NOMO-1 treated with DMSO at 0.1 percent for 48 hours (cell line): ENCODE measurements around the gene CACNA2D3.

Source experiments
- DNase-seq: peaks from one replicate; lab custom pipeline; 2025; ENCODE audit not compliant: unreplicated experiment; lab: John Stamatoyannopoulos, UW

CACNA2D3 gene

DNA sequence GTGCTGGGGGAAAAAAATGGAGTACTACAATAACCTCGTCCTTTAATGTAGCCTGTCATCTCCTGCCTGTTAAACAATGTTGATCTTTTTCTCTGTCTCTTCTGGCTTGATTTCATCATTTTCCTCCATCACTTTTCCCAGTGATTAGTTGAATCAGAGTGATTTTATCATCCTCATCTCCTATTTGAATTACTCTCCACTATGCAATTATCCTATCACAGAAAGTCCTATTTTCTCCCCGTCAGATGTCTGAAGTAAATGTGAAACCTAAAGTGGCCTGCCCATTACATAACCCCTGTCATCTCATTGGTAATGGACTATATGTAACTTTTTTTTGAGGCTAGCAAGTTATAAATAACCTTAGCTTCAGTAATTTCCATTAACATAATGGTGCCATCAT, 201.8 kb downstream of the CACNA2D3 start:
- no peak for DNase-seq

DNA sequence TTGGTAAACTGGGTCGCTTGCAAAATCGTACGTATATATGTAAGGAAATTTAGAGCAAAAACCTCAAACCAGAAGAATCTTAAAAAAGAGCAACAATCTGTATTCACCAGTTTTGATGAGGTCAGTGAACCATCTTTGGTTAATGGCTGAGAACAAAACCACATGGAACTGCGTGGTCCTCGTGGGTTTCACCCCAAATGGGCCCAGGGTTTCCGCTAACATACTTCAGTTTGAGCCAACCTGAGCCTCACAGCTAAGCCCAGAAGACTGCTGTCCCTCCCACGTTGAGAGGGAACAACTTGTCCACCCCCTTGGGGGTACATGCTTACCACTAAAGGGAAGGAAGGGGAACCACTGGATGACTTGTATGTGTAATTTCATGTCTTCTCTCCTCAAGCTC, 204.6 kb downstream of the CACNA2D3 start:
- DNase-seq = no peak

DNA sequence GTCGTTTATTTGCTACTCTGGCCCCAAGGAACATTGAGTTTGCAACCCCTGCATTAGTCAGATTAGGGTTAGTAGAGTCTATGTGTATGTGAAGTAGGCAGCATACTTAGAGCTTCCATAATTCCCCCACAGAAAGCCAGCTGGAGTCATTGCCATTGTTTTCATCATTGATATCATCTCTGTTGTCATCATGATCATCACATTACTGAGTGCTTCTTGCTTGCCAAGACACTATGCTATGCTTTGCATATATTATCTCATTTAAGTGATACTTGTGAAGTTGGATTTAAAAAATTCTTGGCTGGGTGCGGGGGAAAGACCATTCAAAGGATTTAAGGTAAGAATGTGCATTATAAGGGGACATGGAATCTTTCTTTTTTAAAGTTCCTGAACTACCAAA, 209.0 kb downstream of the CACNA2D3 start:
- DNase-seq = no peak

DNA sequence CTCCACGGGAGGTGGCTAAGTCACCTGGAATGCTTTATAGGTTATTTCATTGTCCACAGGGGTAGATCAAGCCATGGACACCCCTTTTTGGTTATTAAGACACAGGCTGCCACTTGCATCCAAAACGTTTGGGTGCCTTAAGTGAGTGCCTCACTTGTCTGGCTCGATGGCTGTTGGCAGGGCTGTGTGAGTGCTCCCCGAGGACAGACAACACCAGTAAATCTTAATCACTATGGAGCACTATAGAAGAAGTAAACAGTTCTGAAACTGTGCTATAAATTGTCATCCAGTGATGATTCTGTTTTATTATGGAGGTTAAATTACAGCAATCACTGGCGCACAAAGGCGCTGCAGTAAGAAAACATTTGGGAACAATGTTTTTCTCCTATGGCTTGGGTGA, 215.5 kb downstream of the CACNA2D3 start:
- DNase-seq = no peak

DNA sequence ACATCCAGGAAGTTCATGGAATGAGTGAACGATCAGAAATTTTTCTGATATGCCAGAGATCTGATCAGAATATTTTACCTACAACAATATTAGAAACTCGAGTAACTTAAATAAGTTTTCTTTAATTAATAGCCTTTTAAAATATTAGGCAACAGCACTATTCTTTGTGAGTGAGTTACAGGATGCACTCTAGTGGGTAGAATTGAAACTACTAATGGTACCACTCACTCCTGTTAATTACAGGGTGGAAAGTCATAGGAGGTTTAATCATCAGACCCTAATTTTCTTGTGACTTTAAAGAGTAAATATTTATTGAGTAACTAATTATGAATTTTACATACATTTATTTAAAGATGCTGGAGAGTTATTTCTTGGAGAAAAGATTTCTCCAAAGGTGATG, 217.3 kb downstream of the CACNA2D3 start:
- DNase-seq = no peak

DNA sequence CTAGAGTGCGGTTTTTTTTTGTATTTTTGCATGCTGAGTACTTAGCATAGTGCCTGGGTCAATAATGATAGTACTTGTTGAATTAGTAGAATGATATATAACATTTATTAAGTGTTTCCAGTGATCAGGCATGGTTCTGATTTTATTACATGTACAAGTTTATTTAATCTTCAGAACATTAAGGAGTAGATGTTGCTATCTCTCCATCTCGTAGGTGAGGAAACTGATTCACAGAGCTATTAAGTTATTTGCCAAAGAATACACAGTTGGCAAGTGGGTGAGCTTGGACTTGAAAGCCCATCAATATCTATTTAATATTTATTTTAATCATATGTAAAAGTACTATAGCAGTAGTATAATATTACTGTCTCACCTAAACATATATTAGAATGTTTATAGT, 219.5 kb downstream of the CACNA2D3 start:
- no peak for DNase-seq

DNA sequence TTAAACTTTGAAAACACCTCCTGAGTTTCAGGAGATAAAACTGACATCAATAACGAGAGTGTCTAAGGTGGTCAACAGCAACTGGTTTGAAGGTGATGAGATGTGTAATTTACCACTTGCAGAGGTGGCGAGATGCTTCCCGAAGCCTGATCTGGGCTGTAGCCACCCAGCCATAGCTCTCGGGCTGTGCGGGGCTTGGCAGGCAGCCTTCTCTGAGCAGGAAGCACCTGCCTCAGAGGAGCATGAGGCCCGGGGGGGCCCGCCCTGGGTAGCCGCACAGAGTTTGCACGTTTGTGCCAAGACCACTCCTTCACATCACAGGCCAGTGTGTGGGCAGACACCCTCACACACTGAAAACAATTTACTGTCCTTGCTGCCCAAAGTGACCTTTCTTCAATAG, 220.3 kb downstream of the CACNA2D3 start:
- DNase-seq = no peak

DNA sequence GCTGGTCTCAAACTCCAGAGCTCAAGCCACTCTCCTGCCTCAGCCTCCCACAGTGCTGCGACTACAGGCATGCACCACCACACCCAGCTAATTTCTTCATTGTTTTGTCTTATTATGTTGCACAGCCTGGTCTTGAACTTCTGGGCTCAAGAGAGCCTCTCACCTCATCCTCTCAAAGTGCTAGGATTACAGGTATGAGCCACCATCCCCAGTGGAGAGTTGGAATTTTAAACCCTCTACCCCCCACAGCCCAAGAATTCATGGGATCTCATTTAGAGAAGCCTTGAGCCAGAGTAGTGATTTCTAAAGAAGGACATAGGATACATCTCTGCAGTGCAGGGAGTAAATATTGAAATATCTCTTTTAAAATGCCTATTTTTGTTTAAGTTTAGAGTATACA, 221.1 kb downstream of the CACNA2D3 start:
- no peak for DNase-seq

DNA sequence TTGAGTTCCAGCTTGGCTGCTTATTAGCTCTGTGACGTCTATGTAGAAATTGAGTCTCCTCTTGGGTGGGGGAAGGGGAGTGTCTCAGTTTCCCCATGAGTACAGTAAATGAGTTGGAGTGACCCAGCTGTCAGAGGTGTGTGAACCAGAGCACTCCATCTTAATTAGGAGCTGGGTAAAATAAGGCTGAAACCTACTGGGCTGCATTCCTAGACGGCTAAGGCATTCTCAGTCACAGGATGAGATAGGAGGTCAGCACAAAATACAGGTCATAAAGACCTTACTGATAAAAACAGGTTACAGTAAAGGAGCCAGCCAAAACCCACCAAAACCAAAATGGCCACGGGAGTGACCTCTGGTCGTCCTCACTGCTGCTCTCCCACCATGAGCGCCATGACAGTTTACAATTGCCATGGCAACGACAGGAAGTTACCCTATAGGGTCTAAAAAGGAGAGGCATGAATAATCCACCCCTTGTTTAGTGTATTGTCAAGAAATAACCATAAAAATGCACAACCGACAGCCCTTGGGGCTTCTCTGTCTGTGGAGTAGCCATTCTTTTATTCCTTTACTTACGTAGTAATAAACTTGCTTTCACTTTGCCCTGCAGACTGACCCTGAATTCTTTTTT, 222.4 kb downstream of the CACNA2D3 start:
- no peak for DNase-seq

DNA sequence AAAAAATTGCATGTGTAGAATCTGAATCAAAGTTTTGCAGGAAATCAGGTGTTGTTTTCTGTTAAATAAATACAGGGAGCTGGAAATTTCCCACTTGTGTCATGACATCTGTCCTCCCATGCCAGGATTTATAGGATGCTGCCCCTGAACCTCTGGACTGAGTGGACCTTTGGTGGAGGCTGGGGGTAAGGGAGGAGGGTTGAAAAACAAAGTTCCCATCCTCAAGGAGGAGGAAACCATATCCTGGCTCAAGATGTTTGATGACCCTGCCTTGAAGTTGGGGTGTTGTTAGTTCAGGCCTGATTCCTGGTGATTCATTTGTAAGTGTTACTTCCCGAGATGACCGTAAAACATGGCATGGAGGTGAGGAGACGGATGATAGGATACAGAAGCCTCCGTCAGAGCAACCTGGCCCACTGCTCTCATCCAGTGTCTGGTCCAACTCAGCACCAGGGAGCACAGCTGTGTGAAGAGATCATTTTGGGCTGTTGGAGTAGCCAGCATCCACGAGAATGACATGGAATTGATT, 223.6 kb downstream of the CACNA2D3 start:
- no peak for DNase-seq

DNA sequence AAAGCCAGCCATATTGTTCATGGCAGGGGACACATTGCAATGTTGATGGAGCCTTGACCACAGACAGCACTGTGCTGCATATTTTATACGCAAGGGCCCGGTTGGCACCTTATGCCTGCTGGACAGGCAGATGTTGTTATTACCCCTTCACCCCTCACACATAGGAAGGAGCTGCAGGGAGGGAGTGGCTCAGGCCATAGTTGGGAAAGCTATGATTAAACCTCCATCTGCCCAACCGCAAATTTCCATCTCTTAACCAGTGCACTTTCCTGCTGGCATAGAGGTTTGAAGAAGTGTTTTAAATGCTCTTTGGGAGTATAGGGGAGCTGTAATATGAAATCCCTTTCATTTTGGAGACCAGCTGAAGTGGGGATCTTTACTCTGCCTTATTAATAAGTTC, 224.7 kb downstream of the CACNA2D3 start:
- DNase-seq = no peak

DNA sequence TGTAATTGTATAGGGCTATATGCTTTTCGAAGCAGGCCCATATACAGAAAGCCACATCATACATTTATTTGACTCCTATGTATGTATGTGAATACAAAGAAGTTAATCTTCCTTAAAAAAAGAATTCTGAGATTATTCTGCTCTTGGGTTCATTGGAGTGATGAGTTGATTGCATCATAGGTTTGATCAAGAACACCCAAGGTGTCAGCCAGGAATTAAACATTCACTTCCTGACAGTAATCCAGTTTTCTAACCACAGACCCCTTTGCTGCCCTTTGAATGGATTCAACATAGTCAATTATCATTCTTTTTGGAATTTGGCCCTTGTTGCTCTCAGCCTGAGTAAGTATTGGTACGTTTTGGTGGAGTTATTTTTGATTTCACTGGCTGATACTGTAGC, 225.6 kb downstream of the CACNA2D3 start:
- DNase-seq = no peak

DNA sequence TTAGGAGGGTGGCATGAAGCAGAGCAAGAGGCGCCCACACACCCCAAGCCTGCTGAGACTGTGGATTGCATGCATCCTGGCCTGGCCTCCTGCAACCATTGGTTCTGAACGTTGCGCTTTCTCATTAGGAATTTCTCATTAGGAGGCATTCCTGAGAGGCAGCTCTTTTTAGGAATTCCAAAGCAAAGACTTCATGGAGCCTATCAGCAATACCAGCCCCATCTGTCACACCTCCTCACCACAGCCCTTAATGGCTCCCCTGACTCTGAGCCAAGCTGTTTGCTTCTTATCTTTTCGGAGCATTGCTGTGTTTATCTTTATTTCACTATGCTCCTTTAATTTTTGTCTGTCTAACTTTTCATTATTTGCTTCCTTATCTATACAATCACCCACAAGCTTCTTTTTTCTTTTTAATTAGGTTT, 226.9 kb downstream of the CACNA2D3 start:
- no peak for DNase-seq

DNA sequence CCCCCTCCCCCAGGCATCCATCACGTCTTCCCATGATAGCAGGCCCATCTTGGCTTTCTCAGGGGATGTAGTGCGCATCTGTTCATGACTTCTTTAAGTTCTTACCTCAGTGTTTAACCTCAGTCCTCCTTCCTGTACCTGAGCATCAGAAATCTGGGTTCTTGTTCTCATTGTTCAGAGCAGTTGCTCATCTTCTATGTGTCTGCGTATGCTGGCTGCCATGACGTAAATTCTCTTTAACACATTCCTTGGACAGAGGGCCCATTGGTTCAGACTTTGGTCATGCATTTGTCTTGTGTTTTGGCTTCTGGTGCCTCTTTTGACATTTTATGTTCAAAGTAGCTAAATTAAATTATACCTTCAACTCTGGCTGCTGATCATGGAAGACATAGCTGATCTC, 227.3 kb downstream of the CACNA2D3 start:
- DNase-seq = no peak

DNA sequence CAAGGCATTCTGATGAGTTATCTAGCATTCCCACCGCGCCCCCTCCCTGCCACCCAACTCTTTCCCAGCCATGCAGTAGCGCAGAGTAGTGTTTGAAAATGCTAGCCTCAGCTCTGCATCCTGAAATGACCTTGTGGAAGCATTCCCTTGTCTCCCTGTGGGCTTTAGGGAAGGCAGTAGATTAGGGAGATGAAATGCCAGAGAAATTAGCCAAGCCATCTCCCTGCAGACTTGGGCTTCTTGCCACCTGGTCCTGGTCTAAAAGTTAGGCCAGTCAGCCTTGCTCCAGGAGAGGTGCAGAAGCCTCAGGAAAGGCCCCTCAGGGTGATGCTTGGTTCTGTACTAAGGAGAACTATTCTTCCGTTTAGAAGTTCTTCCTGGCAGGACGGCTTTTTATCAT, 231.2 kb downstream of the CACNA2D3 start:
- DNase-seq = no peak

DNA sequence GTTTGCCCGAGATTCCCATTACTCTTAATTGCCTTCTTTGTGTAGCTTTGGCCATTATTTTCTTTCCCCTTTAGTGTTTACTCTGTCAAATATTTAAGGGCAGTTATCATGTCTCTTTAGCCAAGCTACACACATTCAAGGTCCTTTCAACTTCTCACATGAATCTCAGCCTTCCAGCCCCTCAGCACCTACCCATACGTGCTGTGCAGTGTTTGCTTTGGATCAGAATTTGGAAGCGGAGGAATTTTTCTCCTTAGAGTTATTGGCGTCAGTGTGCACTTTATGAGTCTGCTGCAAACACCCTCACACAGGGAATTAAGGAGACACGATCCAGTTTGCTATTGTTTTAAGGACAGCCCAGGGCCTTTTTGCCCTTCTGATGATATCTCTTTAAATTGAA, 231.6 kb downstream of the CACNA2D3 start:
- no peak for DNase-seq

DNA sequence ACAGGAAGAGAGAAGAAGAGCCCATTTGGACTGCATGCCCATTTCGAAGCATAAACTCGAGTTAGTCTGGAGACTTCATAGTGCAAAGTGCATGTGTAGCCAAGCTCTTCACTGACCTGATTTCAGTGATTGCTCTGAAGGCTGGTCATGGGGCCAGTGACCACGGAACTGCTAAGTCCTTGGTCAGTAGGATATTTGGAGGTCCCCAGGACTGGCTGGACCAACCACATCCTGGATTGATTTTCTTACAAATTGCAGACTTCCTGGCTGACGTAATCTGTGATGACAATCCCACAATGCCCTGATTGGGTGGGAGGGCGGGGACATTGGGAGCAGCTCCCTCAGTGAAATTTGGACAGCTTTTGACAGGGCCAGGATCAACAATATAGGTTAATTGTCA, 233.4 kb downstream of the CACNA2D3 start:
- no peak for DNase-seq

DNA sequence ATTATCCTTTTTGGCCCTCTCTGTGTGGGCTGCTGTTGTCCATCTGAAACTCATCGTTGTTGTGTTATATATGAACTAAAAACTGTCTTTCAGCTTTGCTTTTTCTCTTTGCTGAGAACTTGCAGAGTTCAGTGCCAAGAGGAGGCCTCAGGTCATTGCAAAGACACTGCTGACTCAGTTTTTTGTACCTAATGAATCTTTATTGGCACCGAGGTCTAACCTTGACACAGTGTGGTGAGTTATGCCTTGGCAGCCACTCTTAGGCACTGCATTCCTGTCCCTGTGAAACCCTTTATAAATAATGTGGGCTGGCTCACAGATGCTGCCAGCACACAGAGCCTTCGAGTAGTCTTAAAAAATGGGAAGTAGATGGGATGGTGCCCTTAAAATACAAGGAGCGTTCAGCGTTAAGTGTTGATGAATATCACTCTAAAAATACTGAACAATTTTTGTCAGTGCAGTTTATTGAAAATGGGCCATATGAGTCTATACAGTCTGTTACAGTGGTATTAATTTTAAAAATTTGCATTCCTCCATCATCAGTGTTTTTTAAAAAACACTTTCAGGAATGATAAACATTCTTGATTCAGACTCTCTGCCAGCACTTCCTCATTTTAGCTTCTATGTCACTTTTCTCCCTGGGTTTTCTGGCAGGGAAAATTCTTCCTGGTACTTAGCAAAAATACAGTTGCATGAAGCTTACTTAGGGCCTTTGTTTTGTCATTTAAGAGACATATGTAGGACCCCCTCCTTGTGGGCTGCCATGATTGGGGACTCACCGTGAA, 234.1 kb downstream of the CACNA2D3 start:
- no peak for DNase-seq

DNA sequence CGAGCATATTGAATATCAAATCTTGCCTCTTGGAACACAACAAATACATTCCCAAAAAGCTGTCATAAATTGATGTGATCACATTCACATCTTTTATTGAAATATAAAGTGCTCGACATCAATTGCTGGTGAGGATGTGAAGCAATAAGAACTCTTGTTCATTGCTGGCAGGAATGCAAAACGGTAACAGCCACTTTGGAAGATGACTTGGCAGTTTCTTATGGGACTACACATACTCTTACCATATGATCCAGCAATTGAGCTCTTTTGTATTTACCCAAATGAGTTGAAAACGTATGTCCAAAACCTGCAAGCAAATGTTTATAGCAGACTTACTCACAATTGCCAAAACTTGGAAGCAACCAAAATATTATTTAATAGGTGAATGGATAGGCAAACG, 234.9 kb downstream of the CACNA2D3 start:
- no peak for DNase-seq

DNA sequence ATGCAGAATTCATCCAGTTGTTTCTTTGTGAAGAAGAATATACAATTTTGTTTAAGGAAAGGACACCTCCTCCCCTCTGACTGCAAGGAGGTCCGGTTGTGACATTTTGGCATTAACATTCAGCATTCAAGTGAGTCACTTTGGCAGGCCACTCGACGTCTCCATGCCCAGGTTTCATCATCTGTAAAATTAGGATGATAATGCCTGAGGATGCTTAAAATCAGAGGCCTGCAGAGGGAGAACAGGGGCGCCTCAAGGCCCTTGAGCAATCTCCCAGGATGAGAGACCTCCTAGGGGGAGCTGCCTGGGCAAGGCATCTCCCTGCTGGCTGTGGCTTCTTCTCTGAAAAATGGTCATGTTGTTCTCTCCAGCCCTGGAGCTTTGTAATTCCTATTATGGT, 236.0 kb downstream of the CACNA2D3 start:
- no peak for DNase-seq

DNA sequence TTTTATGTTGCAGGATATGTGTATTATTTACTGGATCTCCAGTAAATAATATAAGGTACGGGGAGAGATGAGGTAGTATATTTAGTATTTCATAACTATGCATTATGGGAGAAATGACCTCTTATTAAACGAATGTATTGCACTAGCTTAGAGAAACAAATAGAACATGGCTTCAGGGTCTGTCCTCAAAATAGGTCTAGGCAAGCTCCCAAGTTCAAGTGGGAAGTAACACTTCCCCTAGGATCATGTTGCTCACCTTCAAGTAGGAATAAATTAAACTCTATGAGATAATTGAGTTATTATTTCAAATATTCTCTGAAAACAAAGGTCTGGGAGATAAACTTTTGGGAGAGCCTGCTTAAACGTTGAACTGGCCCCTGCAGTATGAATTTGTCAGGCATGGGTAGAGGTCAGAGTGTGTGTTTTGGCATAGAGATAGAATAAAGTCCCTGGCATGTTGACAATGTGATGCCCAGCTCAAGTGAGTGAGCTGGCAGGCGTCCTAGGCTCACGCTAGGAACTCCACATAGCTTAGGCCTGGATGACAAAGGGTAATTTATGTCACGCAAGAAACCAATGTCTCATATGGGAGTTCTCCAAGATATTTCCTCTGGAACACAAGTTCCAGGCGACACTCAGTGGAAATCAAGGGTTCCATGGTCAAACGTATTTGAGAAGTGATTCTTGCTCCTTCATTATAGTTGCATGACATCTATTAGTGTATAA, 236.8 kb downstream of the CACNA2D3 start:
- DNase-seq = no peak

DNA sequence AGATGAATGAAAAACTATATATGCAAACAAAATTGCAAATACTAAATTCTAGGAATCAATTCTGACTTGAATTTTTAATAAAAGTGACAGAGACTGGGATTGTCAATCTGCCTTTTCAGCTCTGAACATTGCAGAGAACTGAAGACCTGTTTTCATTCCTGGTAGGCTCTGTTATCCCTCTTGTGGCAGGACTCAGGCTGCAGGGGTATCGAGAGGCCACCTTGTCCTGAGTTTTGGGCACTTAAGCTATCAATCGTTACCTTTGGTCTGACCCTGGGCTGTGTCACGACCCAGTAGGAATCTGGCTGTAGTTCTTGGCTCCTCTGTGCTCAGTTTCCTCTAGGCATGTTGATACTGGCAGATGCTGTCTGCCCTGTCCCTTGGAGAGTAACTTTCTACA, 238.0 kb downstream of the CACNA2D3 start:
- no peak for DNase-seq
